NCI-H460 (cell line): ENCODE results near the gene LYVE1. TPM values are rescaled to one million over a fixed set of nuclear protein-coding genes. Genes with fewer than 3 reads are reported as not detected.

Experiments
- DNase-seq: peaks from one replicate; pipeline ENCODE4 v3.0.0-alpha.2; 2016; ENCODE audit warnings: low read depth; ENCODE audit errors: extremely low read depth
- total RNA-seq: library from RNA; depleted of rRNA; stranded (reverse); fragments of >200 nt; shearing (Covaris generic); gene quantifications from 2 replicates; pipeline ENCODE4 v1.2.3, GENCODE V29; 2014; rRNA removed

The LYVE1 gene
- total RNA-seq, 1 experiment from 2014 or later: not detected

GRCh38 chr11:10526974-10527918 is 41.2 kb downstream of the LYVE1 start:
- DNase-seq: no peak

GRCh38 chr11:10524471-10524870 is 44.0 kb downstream of the LYVE1 start:
- no peak for DNase-seq

- DNase-seq: no peak
These were observed 45.5 kb downstream of the LYVE1 start for GRCh38 chr11:10522921-10523320.

- no peak for DNase-seq
These were observed 46.2 kb downstream of the LYVE1 start for GRCh38 chr11:10522276-10522675.

- DNase-seq: no peak
These were observed 47.9 kb downstream of the LYVE1 start for GRCh38 chr11:10520562-10520961.

GRCh38 chr11:10519630-10520029 is 48.8 kb downstream of the LYVE1 start:
- no peak for DNase-seq

- no peak for DNase-seq
These were observed 49.6 kb downstream of the LYVE1 start for GRCh38 chr11:10518891-10519290.

- DNase-seq: no peak
These were observed 50.3 kb downstream of the LYVE1 start for GRCh38 chr11:10518123-10518522.

GRCh38 chr11:10515418-10515817 is 53.0 kb downstream of the LYVE1 start:
- no peak for DNase-seq

GRCh38 chr11:10514709-10515108 is 53.8 kb downstream of the LYVE1 start:
- no peak for DNase-seq

GRCh38 chr11:10514202-10514601 is 54.3 kb downstream of the LYVE1 start:
- no peak for DNase-seq

GRCh38 chr11:10511181-10511621 is 57.3 kb downstream of the LYVE1 start:
- DNase-seq: no peak

Other genes starting within 250 kb of the LYVE1 start
- 1.3 and 2.0 TPM in 2 replicates for gene AMPD3, start 113.4 kb downstream of the LYVE1 start, total RNA-seq
- 14.6 and 15.3 TPM in 2 replicates for gene RNF141, start 27.5 kb downstream of the LYVE1 start, total RNA-seq
- not detected in 2 replicates for gene IRAG1, start 125.1 kb upstream of the LYVE1 start, total RNA-seq
- gene CTR9, start 182.6 kb upstream of the LYVE1 start, total RNA-seq: 12.2 TPM in 2 replicates
- 571 and 644 TPM in 2 replicates for gene EIF4G2, start 240.3 kb upstream of the LYVE1 start, total RNA-seq